HepG2 (cell line): Measurements from ENCODE around the gene RPS6KL1. TPM values are rescaled to one million over a fixed set of nuclear protein-coding genes. Genes with fewer than 3 reads are reported as not detected.

Experiments used
- ATAC-seq: fragments of 200-7000 bp; cut with Tn5 transposase; 3 replicates; pipeline ENCODE4 v1.9.1; 2020; ENCODE audit warnings: mild to moderate bottlenecking, moderate library complexity
- BruUV-seq: library from RNA; stranded (reverse); fragments of 400-500 nt; replicated peaks from 2 replicates; lab custom pipeline; 2021; lab: Mats Ljungman, UMichigan
- CTCF ChIA-PET: fragments of 300-600 bp; formaldehyde crosslinking; extraction: SDS; loops from one replicate; lab custom pipeline; 2021; ENCODE audit warnings: low total read pairs, inconsistent platforms, low intra/inter-chr PET ratio; lab: Yijun Ruan, JAX
- POLR2A ChIA-PET: fragments of 350-600 bp; sonication (Branson Sonifier 250); formaldehyde crosslinking; loops from one replicate; lab custom pipeline; 2020; ENCODE audit warnings: antibody characterized with exemption, inconsistent platforms; lab: Yijun Ruan, JAX
- DNase-seq: peaks from one replicate; pipeline ENCODE4 v3.0.0-alpha.2; 2015; ENCODE audit warnings: low spot score
- FAIRE-seq: peaks from 3 replicates; lab custom pipeline; 2011; peaks lifted over from hg19 to GRCh38; lab: Jason Lieb, UNC
- H2AFZ ChIP-seq: one replicate; pipeline ENCODE4 v1.6.1; 2011; ENCODE audit warnings: low read length, inconsistent platforms
- H3K27ac ChIP-seq: fragments of 300-600 bp; 3 replicates; pipeline ENCODE4 v1.8.0; 2011; ENCODE audit warnings: mixed run types, mild to moderate bottlenecking, mixed read lengths, low read length, inconsistent platforms; ENCODE audit not compliant: insufficient read depth; ENCODE audit errors: extremely low read length
- H3K27me3 ChIP-seq, 2 experiments: fragments of 200-600 bp in 1 of 2; 2 replicates in 1 of 2; 3 replicates in 1 of 2; pipeline versions ENCODE4 v1.6.0 to v1.8.0; 2011; ENCODE audit warnings: low read length in 2 of 2, mild to moderate bottlenecking in 2 of 2, moderate library complexity in 2 of 2, inconsistent platforms in 1 of 2; ENCODE audit not compliant: insufficient read depth in 2 of 2, control insufficient read depth in 1 of 2
- H3K36me3 ChIP-seq, 2 experiments: fragments of 200-600 bp in 1 of 2; replicated peaks in 1 of 2; 2 replicates in 1 of 2; 3 replicates in 1 of 2; pipeline versions ENCODE4 v1.5.1 to v1.8.0; 2011; ENCODE audit warnings: low read length in 2 of 2, inconsistent platforms in 1 of 2; ENCODE audit not compliant: insufficient read depth in 2 of 2, control insufficient read depth in 1 of 2
- H3K4me1 ChIP-seq: 2 replicates; pipeline ENCODE4 v1.5.1; 2012; ENCODE audit warnings: low read length, inconsistent platforms; ENCODE audit not compliant: insufficient read depth
- H3K4me2 ChIP-seq: 2 replicates; pipeline ENCODE4 v1.6.0; 2011; ENCODE audit warnings: low read depth, low read length, inconsistent platforms
- H3K4me3 ChIP-seq, 3 experiments: fragments of 200-600 bp in 1 of 3; sonication (generic), shearing (Covaris generic) in 1 of 3; replicated peaks in 1 of 3; 2 replicates each; pipeline ENCODE4 v1.5.1; 2011 to 2016; ENCODE audit warnings: low read length in 3 of 3, inconsistent platforms in 2 of 3, low read depth in 2 of 3, mild to moderate bottlenecking in 2 of 3, control low read depth in 1 of 3, mixed read lengths in 1 of 3; ENCODE audit not compliant: insufficient read depth in 1 of 3
- H3K79me2 ChIP-seq: one replicate; pipeline ENCODE4 v1.6.1; 2011; ENCODE audit warnings: low read length, inconsistent platforms; ENCODE audit not compliant: insufficient read depth
- H3K9ac ChIP-seq: 2 replicates; pipeline ENCODE4 v1.6.0; 2011; ENCODE audit warnings: mild to moderate bottlenecking, low read depth, low read length, inconsistent platforms; ENCODE audit not compliant: insufficient read depth
- H3K9me3 ChIP-seq: 2 replicates; pipeline ENCODE4 v1.5.1; 2012; ENCODE audit warnings: mild to moderate bottlenecking, low read length
- H4K20me1 ChIP-seq: 2 replicates; pipeline ENCODE4 v1.6.0; 2011; ENCODE audit warnings: inconsistent platforms, mild to moderate bottlenecking, low read length, moderate library complexity; ENCODE audit not compliant: insufficient read depth
- CENPT ChIP-seq: sonication (generic); formaldehyde crosslinking; IDR thresholded peaks from 2 replicates; pipeline ENCODE4 v1.8.0; 2022; ENCODE audit warnings: low read depth, mild to moderate bottlenecking, moderate library complexity, missing genetic modification reagents
- KAT8 ChIP-seq: IDR thresholded peaks from 2 replicates; pipeline ENCODE4 v1.6.1; 2016; ENCODE audit warnings: missing genetic modification reagents, missing compliant biosample characterization
- KDM5A ChIP-seq: fragments of 200-600 bp; sonication (generic); IDR thresholded peaks from 2 replicates; pipeline ENCODE4 v1.7.0; 2018; ENCODE audit warnings: antibody characterized with exemption, mild to moderate bottlenecking, low read length, borderline replicate concordance
- MED13 ChIP-seq: sonication (generic); formaldehyde crosslinking; IDR thresholded peaks from 2 replicates; pipeline ENCODE4 v1.5.0; 2020; ENCODE audit warnings: missing genetic modification reagents
- MIER3 ChIP-seq: IDR thresholded peaks from 2 replicates; pipeline ENCODE4 v1.6.1; 2016; ENCODE audit warnings: missing compliant biosample characterization, borderline replicate concordance
- POLR2A ChIP-seq, 2 experiments: IDR thresholded peaks; 2 replicates each; pipeline ENCODE4 v1.6.1; 2011; ENCODE audit warnings: low read depth in 2 of 2, low read length in 2 of 2, mild to moderate bottlenecking in 1 of 2, moderate library complexity in 1 of 2; ENCODE audit not compliant: insufficient read depth in 1 of 2
- RFXANK ChIP-seq: IDR thresholded peaks from 2 replicates; pipeline ENCODE4 v1.6.1; 2016
- TBX2 ChIP-seq: sonication (generic); formaldehyde crosslinking; IDR thresholded peaks from 2 replicates; pipeline ENCODE4 v1.5.0; 2020; ENCODE audit warnings: missing genetic modification reagents, mild to moderate bottlenecking, borderline replicate concordance
- TSC22D2 ChIP-seq: sonication (generic); formaldehyde crosslinking; IDR thresholded peaks from 2 replicates; pipeline ENCODE4 v1.5.1; 2020; ENCODE audit warnings: missing genetic modification reagents, mild to moderate bottlenecking, borderline replicate concordance
- ZFP82 ChIP-seq: sonication (generic); formaldehyde crosslinking; IDR thresholded peaks from 2 replicates; pipeline ENCODE4 v1.5.1; 2020; ENCODE audit warnings: mild to moderate bottlenecking, missing genetic modification reagents, borderline replicate concordance
- ZNF124 ChIP-seq: sonication (generic); formaldehyde crosslinking; IDR thresholded peaks from 2 replicates; pipeline ENCODE4 v1.4.0; 2020; ENCODE audit warnings: missing genetic modification reagents
- ZNF205 ChIP-seq: IDR thresholded peaks from 2 replicates; pipeline ENCODE4 v1.6.1; 2018; ENCODE audit warnings: missing biosample characterization, missing genetic modification reagents
- ZNF577 ChIP-seq: sonication (generic); formaldehyde crosslinking; IDR thresholded peaks from 2 replicates; pipeline ENCODE4 v1.4.0; 2020; ENCODE audit warnings: mild to moderate bottlenecking, low read depth, missing genetic modification reagents, borderline replicate concordance
- ZNF782 ChIP-seq: sonication (generic); formaldehyde crosslinking; IDR thresholded peaks from 2 replicates; pipeline ENCODE4 v1.4.0; 2020; ENCODE audit warnings: missing genetic modification reagents, mild to moderate bottlenecking, borderline replicate concordance
- WGBS: methylation state at CpG from one replicate; pipeline ENCODE4 v1.1.6; 2017; ENCODE audit warnings: low lambda C conversion rate; 5-methylcytosine and 5-hydroxymethylcytosine counted together
- in situ Hi-C: cut with HindIII; loops from 2 replicates; pipeline ENCODE4 v1.10.0; 2017; ENCODE audit warnings: low pct_unique_long_range_greater_than_20kb; ENCODE audit not compliant: extremely low pct_ligation_motif_present
- intact Hi-C: fragments of 100-400 bp; cut with micrococcal nuclease; formaldehyde crosslinking; loops from one replicate; pipeline ENCODE4 v1.10.0; 2022; ENCODE audit not compliant: unreplicated experiment
- polyA plus RNA-seq, 8 experiments: library from polyadenylated mRNA; depleted of rRNA in 3 of 8; stranded (reverse) in 7 of 8; unstranded in 1 of 8; fragments of >200 nt; fragmentation: Illumina TruSeq in 4 of 8; extraction: Trizol in 4 of 8; gene quantifications; 2 replicates each; pipeline versions ENCODE4 v1.2.1 to v1.2.3, GENCODE V29; 2011 to 2016; ENCODE audit warnings: low read depth in 4 of 8, missing spikeins in 1 of 8, mixed read lengths in 1 of 8; ENCODE audit not compliant: insufficient read depth in 1 of 8
- total RNA-seq, 5 experiments: library from RNA; depleted of rRNA; stranded (reverse); fragments of >200 nt; fragmentation: Illumina TruSeq; extraction: Trizol; gene quantifications; 2 replicates each; pipeline ENCODE4 v1.2.3, GENCODE V29; 2016; ENCODE audit warnings: low read depth in 1 of 5
- TF ChIP-seq, protein P1 (sequence below): sonication (generic); formaldehyde crosslinking; IDR thresholded peaks from 2 replicates; pipeline ENCODE4 v1.4.0; 2020; ENCODE audit warnings: missing genetic modification reagents
- TF ChIP-seq, protein P2 (sequence below): sonication (generic); formaldehyde crosslinking; IDR thresholded peaks from 2 replicates; pipeline ENCODE4 v1.4.0; 2020; ENCODE audit warnings: missing genetic modification reagents, borderline replicate concordance

The RPS6KL1 gene
- total and polyA plus RNA-seq, 2 of the 13 experiments (the other 11 are each of a cell fraction or from before 2014, with no cell fraction given) = 6.5 to 11.5 TPM

DNA sequence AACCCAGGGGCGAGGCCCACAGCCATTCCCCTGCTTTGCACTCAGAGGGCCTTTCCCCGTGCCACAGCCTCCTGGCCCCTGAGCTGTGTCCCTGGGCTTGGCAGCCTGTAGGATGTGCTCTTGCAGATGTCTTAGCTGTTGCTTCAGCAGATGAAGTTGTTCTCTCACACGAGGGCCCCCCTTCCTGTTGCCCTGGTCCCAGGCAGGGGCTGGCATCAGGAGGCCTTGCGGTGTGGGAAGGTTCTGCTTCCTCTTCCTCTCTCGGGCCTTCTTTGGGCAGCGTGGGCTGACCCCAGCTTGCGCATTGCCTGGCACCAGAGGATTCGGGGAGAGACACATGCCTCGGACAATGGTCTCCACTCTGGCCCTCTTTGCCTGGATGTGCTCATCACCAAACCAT is 59.8 kb downstream of the RPS6KL1 start:
- no peak overlapping the region for H3K9ac ChIP-seq
- no peak overlapping the region; the same call in 1 of the 2 replicates for H3K4me2 ChIP-seq
- no peaks in the 10 kb centered on the region for H4K20me1 ChIP-seq
- peaks cover 20% of the 10 kb centered on the region for H3K4me1 ChIP-seq
- H3K27me3 ChIP-seq = peaks cover 2 to 4% of the 10 kb centered on the region in 2 experiments; a peak in 1 of 5 replicates
- in situ Hi-C loops (loop anchor here (5.0 kb wide), 1 partner anchor 44 kb away; no protein-coding TSS in a partner anchor), intact Hi-C loops (no loop called here)
- ChIA-PET CTCF (interaction anchor here (1.4 kb wide), 1 partner anchor 43 kb away, joined by 3 read pairs; no protein-coding TSS in a partner anchor), POLR2A (interaction anchor here (0.9 to 2.7 kb wide), 5 partner anchors 16 to 45 kb away, joined by 3 to 12 read pairs (median 4); no protein-coding TSS in a partner anchor)
- no peaks in the 10 kb centered on the region for H3K9me3 ChIP-seq
- no peaks in the 10 kb centered on the region for H3K79me2 ChIP-seq
- TF ChIP-seq POLR2A (IDR thresholded peaks at IDR 0.05; ENCODE audit: insufficient read depth in 1 of 2, low read depth in 2 of 2, low read length in 2 of 2) (no peak), ZNF124 (no peak), ZNF205 (CRISPR knock-in tag) (no peak), CENPT (no peak), TSC22D2 (no peak), ZFP82 (CRISPR knock-in tag) (no peak), KAT8 (no peak), ZNF577 (CRISPR knock-in tag) (no peak), MIER3 (CRISPR knock-in tag) (no peak), RFXANK (no peak), MED13 (CRISPR knock-in tag) (no peak), ZNF782 (no peak), KDM5A (no peak), TBX2 (no peak)
- TF ChIP-seq, protein P1, sequence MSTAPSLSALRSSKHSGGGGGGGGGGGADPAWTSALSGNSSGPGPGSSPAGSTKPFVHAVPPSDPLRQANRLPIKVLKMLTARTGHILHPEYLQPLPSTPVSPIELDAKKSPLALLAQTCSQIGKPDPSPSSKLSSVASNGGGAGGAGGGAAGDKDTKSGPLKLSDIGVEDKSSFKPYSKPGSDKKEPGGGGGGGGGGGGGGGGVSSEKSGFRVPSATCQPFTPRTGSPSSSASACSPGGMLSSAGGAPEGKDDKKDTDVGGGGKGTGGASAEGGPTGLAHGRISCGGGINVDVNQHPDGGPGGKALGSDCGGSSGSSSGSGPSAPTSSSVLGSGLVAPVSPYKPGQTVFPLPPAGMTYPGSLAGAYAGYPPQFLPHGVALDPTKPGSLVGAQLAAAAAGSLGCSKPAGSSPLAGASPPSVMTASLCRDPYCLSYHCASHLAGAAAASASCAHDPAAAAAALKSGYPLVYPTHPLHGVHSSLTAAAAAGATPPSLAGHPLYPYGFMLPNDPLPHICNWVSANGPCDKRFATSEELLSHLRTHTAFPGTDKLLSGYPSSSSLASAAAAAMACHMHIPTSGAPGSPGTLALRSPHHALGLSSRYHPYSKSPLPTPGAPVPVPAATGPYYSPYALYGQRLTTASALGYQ (CRISPR knock-in tag) = no peak
- TF ChIP-seq, protein P2, sequence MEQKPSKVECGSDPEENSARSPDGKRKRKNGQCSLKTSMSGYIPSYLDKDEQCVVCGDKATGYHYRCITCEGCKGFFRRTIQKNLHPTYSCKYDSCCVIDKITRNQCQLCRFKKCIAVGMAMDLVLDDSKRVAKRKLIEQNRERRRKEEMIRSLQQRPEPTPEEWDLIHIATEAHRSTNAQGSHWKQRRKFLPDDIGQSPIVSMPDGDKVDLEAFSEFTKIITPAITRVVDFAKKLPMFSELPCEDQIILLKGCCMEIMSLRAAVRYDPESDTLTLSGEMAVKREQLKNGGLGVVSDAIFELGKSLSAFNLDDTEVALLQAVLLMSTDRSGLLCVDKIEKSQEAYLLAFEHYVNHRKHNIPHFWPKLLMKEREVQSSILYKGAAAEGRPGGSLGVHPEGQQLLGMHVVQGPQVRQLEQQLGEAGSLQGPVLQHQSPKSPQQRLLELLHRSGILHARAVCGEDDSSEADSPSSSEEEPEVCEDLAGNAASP (CRISPR knock-in tag) = no peak
- ATAC-seq (peak; percentile 18), FAIRE-seq (no peak), DNase-seq (no peak)
- WGBS = 76% methylated on average over 6 of the region's 9 CpGs
- no peaks in the 10 kb centered on the region for H3K36me3 ChIP-seq
- H3K4me3 ChIP-seq = no peak overlapping the region
- no TSS peak for BruUV-seq
- H3K27ac ChIP-seq = no peak overlapping the region
- no peak overlapping the region for H2AFZ ChIP-seq
